K562 (cell line): ENCODE measurements around the gene CALR3. TPM values are rescaled to one million over a fixed set of nuclear protein-coding genes. Genes with fewer than 3 reads are reported as not detected.
"Not testable (repeated sequence)": the region's sequence is repeated elsewhere in the genome, so short reads cannot be mapped to it uniquely, and the experiment has no call there.

Source experiments
- ATAC-seq: fragments of 200-7000 bp; cut with Tn5 transposase; 3 replicates; pipeline ENCODE4 v1.9.1; 2020; ENCODE audit warnings: moderate library complexity
- BruUV-seq: library from RNA; stranded (reverse); fragments of 400-500 nt; replicated peaks from 2 replicates; lab custom pipeline; 2021; lab: Mats Ljungman, UMichigan
- CTCF ChIA-PET: fragments of 300-600 bp; formaldehyde crosslinking; extraction: SDS; loops from one replicate; lab custom pipeline; 2021; ENCODE audit warnings: low intra/inter-chr PET ratio; lab: Yijun Ruan, JAX
- POLR2A ChIA-PET: fragments of 300-600, 350-650 bp; sonication (Branson Sonifier 250); formaldehyde crosslinking; extraction: SDS; loops from one replicate; lab custom pipeline; 2021; ENCODE audit warnings: antibody characterized with exemption, inconsistent platforms; lab: Yijun Ruan, JAX
- DNase-seq, 4 experiments: peaks; one replicate each; pipeline versions ENCODE4 v3.0.0 to v3.0.0-alpha.2; 2011 to 2018; ENCODE audit warnings: low spot score in 3 of 4, mixed read lengths in 3 of 4; ENCODE audit errors: extremely low read depth in 1 of 4
- FAIRE-seq: peaks from 2 replicates; lab custom pipeline; 2011; peaks lifted over from hg19 to GRCh38; lab: Jason Lieb, UNC
- H2AFZ ChIP-seq: 2 replicates; pipeline ENCODE4 v1.6.0; 2011; ENCODE audit warnings: low read depth, low read length, control low read depth, inconsistent platforms
- H3K27ac ChIP-seq: fragments of 200-600 bp; 3 replicates; pipeline ENCODE4 v1.8.0; 2011; ENCODE audit warnings: low read depth, mild to moderate bottlenecking, control low read depth, inconsistent platforms, low read length, moderate library complexity, mixed read lengths; ENCODE audit errors: extremely low read depth
- H3K27me3 ChIP-seq, 2 experiments: fragments of 300-600 bp in 1 of 2; 2 replicates in 1 of 2; 3 replicates in 1 of 2; pipeline versions ENCODE4 v1.6.0 to v1.8.0; 2011; ENCODE audit warnings: inconsistent platforms in 2 of 2, low read length in 2 of 2, mild to moderate bottlenecking in 1 of 2, mixed read lengths in 1 of 2, moderate library complexity in 1 of 2; ENCODE audit not compliant: control insufficient read depth in 2 of 2, insufficient read depth in 2 of 2
- H3K36me3 ChIP-seq: fragments of 300-600 bp; 3 replicates; pipeline ENCODE4 v1.8.0; 2011; ENCODE audit warnings: mild to moderate bottlenecking, low read length, inconsistent platforms; ENCODE audit not compliant: control insufficient read depth, insufficient read depth
- H3K4me1 ChIP-seq, 2 experiments: fragments of 200-600 bp in 1 of 2; replicated peaks in 1 of 2; 2 replicates in 1 of 2; 3 replicates in 1 of 2; pipeline versions ENCODE4 v1.5.1 to v1.8.0; 2011; ENCODE audit warnings: inconsistent platforms in 2 of 2, low read length in 2 of 2, mild to moderate bottlenecking in 1 of 2, mixed read lengths in 1 of 2, moderate library complexity in 1 of 2; ENCODE audit not compliant: control insufficient read depth in 2 of 2, insufficient read depth in 2 of 2
- H3K4me2 ChIP-seq: 2 replicates; pipeline ENCODE4 v1.6.1; 2011; ENCODE audit warnings: low read length, control low read depth, inconsistent platforms, mixed read lengths; ENCODE audit not compliant: insufficient read depth
- H3K4me3 ChIP-seq: fragments of 200-600 bp; sonication (generic), shearing (Covaris generic); 2 replicates; pipeline ENCODE4 v1.5.1; 2016; ENCODE audit warnings: control low read depth, inconsistent platforms
- H3K79me2 ChIP-seq: fragments of 200-600 bp; 3 replicates; pipeline ENCODE4 v1.8.0; 2011; ENCODE audit warnings: low read length, inconsistent platforms; ENCODE audit not compliant: control insufficient read depth, insufficient read depth
- H3K9ac ChIP-seq, 2 experiments: 2 replicates each; pipeline versions ENCODE4 v1.6.0 to v1.6.1; 2011; ENCODE audit warnings: low read depth in 2 of 2, low read length in 2 of 2, control low read depth in 1 of 2, inconsistent platforms in 1 of 2, mild to moderate bottlenecking in 1 of 2, mixed read lengths in 1 of 2; ENCODE audit not compliant: insufficient read depth in 1 of 2
- H3K9me1 ChIP-seq: one replicate; pipeline ENCODE4 v1.6.0; 2011; ENCODE audit warnings: inconsistent platforms, mild to moderate bottlenecking, low read length, moderate library complexity; ENCODE audit not compliant: control insufficient read depth, insufficient read depth
- H3K9me3 ChIP-seq: replicated peaks from 2 replicates; pipeline ENCODE4 v1.5.1; 2011; ENCODE audit warnings: low read depth, low read length, inconsistent platforms; ENCODE audit not compliant: control insufficient read depth, insufficient read depth
- H4K20me1 ChIP-seq: replicated peaks from 2 replicates; pipeline ENCODE4 v1.6.1; 2011; ENCODE audit warnings: low read length, inconsistent platforms, mixed read lengths; ENCODE audit not compliant: control insufficient read depth, insufficient read depth
- ARID1B ChIP-seq: fragments of 450-650 bp; IDR thresholded peaks from 2 replicates; pipeline ENCODE4 v1.6.1; 2016; ENCODE audit warnings: antibody characterized with exemption, mild to moderate bottlenecking, inconsistent platforms
- BCOR ChIP-seq: fragments of 450-650 bp; IDR thresholded peaks from 2 replicates; pipeline ENCODE4 v1.6.1; 2016
- C11orf30 ChIP-seq: fragments of 450-650 bp; IDR thresholded peaks from 2 replicates; pipeline ENCODE4 v1.6.1; 2016; ENCODE audit warnings: low read depth, mild to moderate bottlenecking
- CEBPB ChIP-seq: fragments of 450-650 bp; IDR thresholded peaks from 2 replicates; pipeline ENCODE4 v1.6.1; 2016; ENCODE audit warnings: missing genetic modification characterization, missing compliant biosample characterization
- CEBPG ChIP-seq, 3 experiments: fragments of 200-800 bp in 1 of 3; sonication (Bioruptor generic) in 1 of 3; sonication (generic) in 1 of 3; formaldehyde crosslinking in 1 of 3; IDR thresholded peaks in 2 of 3; conservative IDR thresholded peaks in 1 of 3; 2 replicates each; pipeline versions ENCODE4 v1.6.1 to v1.8.0; 2016 to 2022; ENCODE audit warnings: missing compliant biosample characterization in 2 of 3, missing genetic modification characterization in 2 of 3, mild to moderate bottlenecking in 1 of 3, missing genetic modification reagents in 1 of 3
- DPF2 ChIP-seq: fragments of 450-650 bp; IDR thresholded peaks from 2 replicates; pipeline ENCODE4 v1.6.1; 2016
- FOSL1 ChIP-seq: fragments of 200-800 bp; sonication (Bioruptor generic); conservative IDR thresholded peaks from 2 replicates; pipeline ENCODE4 v1.6.1; 2016; ENCODE audit warnings: missing genetic modification characterization, missing compliant biosample characterization
- HDAC1 ChIP-seq, 2 experiments: fragments of 450-650 bp; IDR thresholded peaks; 2 replicates each; pipeline ENCODE4 v1.6.1; 2016 to 2017; ENCODE audit warnings: inconsistent platforms in 1 of 2, mild to moderate bottlenecking in 1 of 2, moderate library complexity in 1 of 2
- MEIS2 ChIP-seq: fragments of 450-650 bp; IDR thresholded peaks from 2 replicates; pipeline ENCODE4 v1.6.1; 2014; ENCODE audit warnings: mild to moderate bottlenecking; ENCODE audit not compliant: partially characterized antibody
- NFE2 ChIP-seq: IDR thresholded peaks from 2 replicates; pipeline ENCODE4 v1.6.1; 2014; ENCODE audit warnings: antibody characterized with exemption, low read depth
- PBX2 ChIP-seq, 2 experiments: IDR thresholded peaks in 1 of 2; conservative IDR thresholded peaks in 1 of 2; 2 replicates each; pipeline ENCODE4 v1.6.1; 2016; ENCODE audit warnings: low read depth in 2 of 2, mild to moderate bottlenecking in 1 of 2, missing compliant biosample characterization in 1 of 2, missing genetic modification characterization in 1 of 2, moderate library complexity in 1 of 2
- PRDM10 ChIP-seq: fragments of 450-650 bp; IDR thresholded peaks from 2 replicates; pipeline ENCODE4 v1.6.1; 2018; ENCODE audit not compliant: partially characterized antibody
- SMARCA4 ChIP-seq: fragments of 450-650 bp; IDR thresholded peaks from 2 replicates; pipeline ENCODE4 v1.6.1; 2016
- TRIM24 ChIP-seq, 2 experiments: fragments of 450-650 bp; IDR thresholded peaks; 2 replicates each; pipeline ENCODE4 v1.6.1; 2016
- ZNF316 ChIP-seq: fragments of 450-650 bp; IDR thresholded peaks from 2 replicates; pipeline ENCODE4 v1.6.1; 2016
- ZNF384 ChIP-seq: IDR thresholded peaks from 2 replicates; pipeline ENCODE4 v1.6.1; 2012; ENCODE audit warnings: low read depth, low read length, improper control_type of control experiment
- WGBS: fragments of 100-300 bp; shearing (Covaris generic); methylation state at CpG from one replicate; pipeline ENCODE4 v1.1.6; 2016; ENCODE audit warnings: low coverage, mixed read lengths; ENCODE audit not compliant: insufficient coverage; ENCODE audit errors: missing lambda C conversion rate; 5-methylcytosine and 5-hydroxymethylcytosine counted together
- in situ Hi-C: fragments of 300-500 bp; cut with MboI; formaldehyde crosslinking; loops from 4 replicates; pipeline ENCODE4 v1.15.0; 2018; ENCODE audit warnings: inconsistent platforms, mixed read lengths
- intact Hi-C: fragments of 100-400 bp; cut with micrococcal nuclease; formaldehyde crosslinking; loops from 2 replicates; pipeline ENCODE4 v1.14.2; 2022
- polyA plus RNA-seq, 8 experiments: library from polyadenylated mRNA; depleted of rRNA in 4 of 8; stranded (reverse) in 5 of 8; unstranded in 3 of 8; fragments of >200 nt; fragmentation: Nextera tagmentation in 2 of 8; fragmentation: Illumina TruSeq in 1 of 8; extraction: Ambion mirVana in 2 of 8; extraction: Trizol in 1 of 8; gene quantifications; 2 replicates each; pipeline versions ENCODE4 v1.2.1 to v1.2.3, GENCODE V29; 2011 to 2014; ENCODE audit warnings: inconsistent platforms in 1 of 8, missing spikeins in 1 of 8
- total RNA-seq, 7 experiments: library from RNA; depleted of rRNA in 6 of 7; stranded (reverse); fragments of >200 nt in 6 of 7; fragmentation: Illumina TruSeq in 2 of 7; extraction: Trizol in 2 of 7; gene quantifications; 2 replicates each; pipeline versions ENCODE4 v1.2.1 to v1.2.3, GENCODE V29; 2011 to 2021; ENCODE audit warnings: low replicate concordance in 1 of 7

The CALR3 gene
- total and polyA plus RNA-seq, 9 of the 15 experiments (the other 6 are each of a cell fraction or from before 2014, with no cell fraction given): 0.15 to 0.41 (median 0.22) TPM; not detected in 4

GRCh38 chr19:16486476-16486875 lies 9.5 kb downstream of the CALR3 start:
- H3K27me3 ChIP-seq; H3K9me3 ChIP-seq; H3K4me1 ChIP-seq; CTCF ChIA-PET; H3K79me2 ChIP-seq; H3K4me2 ChIP-seq; H3K36me3 ChIP-seq; BruUV-seq; H2AFZ ChIP-seq; H3K4me3 ChIP-seq; H3K9me1 ChIP-seq; in situ Hi-C loops; H3K9ac ChIP-seq; FAIRE-seq; DNase-seq; H3K27ac ChIP-seq; intact Hi-C loops; H4K20me1 ChIP-seq; TF ChIP-seq PBX2 (CRISPR knock-in tag; IDR thresholded peaks at IDR 0.05; ENCODE audit: low read depth): not testable (repeated sequence)
- POLR2A ChIA-PET: interaction anchor here (1.1 kb wide), 2 partner anchors 10 to 41 kb away, joined by 3 to 4 read pairs; partner anchors contain the start of genes C19orf44 and CALR3
- 9% methylated on average over 4 of the region's 4 CpGs for WGBS
- peak; percentile 59 for ATAC-seq
- TF ChIP-seq PRDM10 (peak; percentile 76), HDAC1 (IDR thresholded peaks at IDR 0.05) (peak in 1 of 2 experiments; percentile 39; a peak in 1 of 4 replicates), NFE2 (peak; percentile 49; the same call in 1 of the 2 replicates), MEIS2 (peak; percentile 29), PBX2 (tag; conservative IDR thresholded peaks at IDR 0.05; ENCODE audit: low read depth) (peak; percentile 40; the same call in 1 of the 2 replicates), BCOR (peak; percentile 10; the same call in 1 of the 2 replicates), SMARCA4 (peak; percentile 73), CEBPG (CRISPR knock-in tag; IDR thresholded peaks at IDR 0.05) (0 out of 2 replicates have a peak, but pooled peaks have one; percentile 46), CEBPG (tag; conservative IDR thresholded peaks at IDR 0.05 in 1 of 2, IDR thresholded peaks at IDR 0.05 in 1 of 2) (peak in 1 of 2 experiments; percentile 83; a peak in 3 of 4 replicates), ARID1B (peak; percentile 62; the same call in 1 of the 2 replicates), DPF2 (peak; percentile 77; the same call in 1 of the 2 replicates), FOSL1 (tag) (0 out of 2 replicates have a peak, but pooled peaks have one; percentile 18), TRIM24 (IDR thresholded peaks at IDR 0.05) (peak; percentile 42 to 60; a peak in 3 of 4 replicates), CEBPB (tag) (peak; percentile 91), C11orf30 (peak; percentile 68; the same call in 1 of the 2 replicates), ZNF316 (peak; percentile 31; the same call in 1 of the 2 replicates), ZNF384 (peak; percentile 78; the same call in 1 of the 2 replicates)
